ENCODE measurements around the gene TBCK. TPM values are rescaled to one million over a fixed set of nuclear protein-coding genes. Genes with fewer than 3 reads are reported as not detected.

The TBCK gene
- total RNA-seq, 2 donors from 2014 or later, result 32.9 to 46.3 TPM

- no peak for ATAC-seq (ENCODE audit: insufficient number of reproducible peaks, low FRiP score, low read depth)
- DNase-seq (ENCODE audit: low spot score), result no peak
- H3K36me3 ChIP-seq, result no peaks in the 10 kb centered on the region
- no peak for TF ChIP-seq CTCF (IDR thresholded peaks at IDR 0.05)
- no peak overlapping the region for H3K4me3 ChIP-seq
- H3K27me3 ChIP-seq (replicated peaks; ENCODE audit: insufficient read depth), result no peaks in the 10 kb centered on the region
- H3K4me1 ChIP-seq (ENCODE audit: control insufficient read depth in 1 of 2, low read depth in 2 of 2), result no peaks in the 10 kb centered on the region
- no peaks in the 10 kb centered on the region for H3K9me3 ChIP-seq
- H3K27ac ChIP-seq, result no peak overlapping the region
Measured at GRCh38 chr4:106021737-106022410, 294.1 kb downstream of the TBCK start.

DNA sequence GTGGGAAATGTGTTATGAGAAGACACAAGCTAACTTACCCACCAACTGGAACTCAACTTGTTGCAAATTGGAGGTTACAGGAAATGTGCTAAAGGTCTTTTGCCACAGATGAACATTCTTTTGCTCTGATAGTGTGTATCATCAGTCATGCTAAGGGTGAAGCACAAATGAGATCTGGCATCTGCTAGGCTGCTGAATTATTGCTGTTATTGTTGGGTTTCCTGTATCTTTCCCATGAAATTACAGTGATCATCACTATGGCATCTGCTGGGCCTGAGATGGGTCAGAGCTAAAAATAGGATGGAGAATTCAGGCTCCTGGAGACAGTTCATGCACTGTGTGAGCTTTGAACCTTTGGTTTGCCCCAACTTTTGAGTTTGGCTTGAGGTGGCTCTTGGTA is 296.2 kb downstream of the TBCK start:
- Histone ChIP-seq H3K4me1 (ENCODE audit: control insufficient read depth in 1 of 2, low read depth in 2 of 2) (no peaks in the 10 kb centered on the region), H3K9me3 (no peaks in the 10 kb centered on the region), H3K4me3 (no peak overlapping the region), H3K36me3 (no peaks in the 10 kb centered on the region), H3K27me3 (replicated peaks; ENCODE audit: insufficient read depth) (no peaks in the 10 kb centered on the region), H3K27ac (no peak overlapping the region)
- no peak for ATAC-seq (ENCODE audit: insufficient number of reproducible peaks, low FRiP score, low read depth)
- DNase-seq (ENCODE audit: low spot score), result no peak
- no peak for TF ChIP-seq CTCF (IDR thresholded peaks at IDR 0.05)

DNA sequence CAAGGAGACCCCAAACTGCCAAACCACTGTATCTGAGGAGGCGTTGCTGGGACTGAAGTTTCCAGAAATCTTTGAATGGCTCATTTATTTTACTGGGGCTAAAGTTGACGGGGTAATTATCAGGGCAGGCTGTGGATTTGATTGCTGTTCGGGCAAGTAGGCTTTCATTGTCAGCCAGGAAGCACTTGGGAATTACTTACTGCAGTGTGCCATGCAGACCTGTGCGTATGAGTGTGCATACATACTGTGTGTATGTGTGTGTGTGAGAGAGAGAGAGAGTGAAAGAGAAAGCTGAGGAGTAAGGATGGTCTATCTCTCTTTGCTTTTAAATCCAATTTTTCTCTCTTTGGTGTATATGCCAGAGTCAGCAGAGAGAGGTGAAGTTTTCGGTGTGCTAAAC is 298.0 kb downstream of the TBCK start:
- Histone ChIP-seq H3K27me3 (replicated peaks; ENCODE audit: insufficient read depth) (no peaks in the 10 kb centered on the region), H3K4me1 (ENCODE audit: control insufficient read depth in 1 of 2, low read depth in 2 of 2) (no peaks in the 10 kb centered on the region), H3K36me3 (no peaks in the 10 kb centered on the region), H3K27ac (no peak overlapping the region), H3K4me3 (no peak overlapping the region), H3K9me3 (no peaks in the 10 kb centered on the region)
- DNase-seq (ENCODE audit: low spot score) (no peak), ATAC-seq (ENCODE audit: insufficient number of reproducible peaks, low FRiP score, low read depth) (no peak)
- no peak for TF ChIP-seq CTCF (IDR thresholded peaks at IDR 0.05)

- no peak for ATAC-seq (ENCODE audit: insufficient number of reproducible peaks, low FRiP score, low read depth)
- no peak for TF ChIP-seq CTCF (IDR thresholded peaks at IDR 0.05)
Measured at GRCh38 chr4:106011387-106011786, 304.6 kb downstream of the TBCK start.

DNA sequence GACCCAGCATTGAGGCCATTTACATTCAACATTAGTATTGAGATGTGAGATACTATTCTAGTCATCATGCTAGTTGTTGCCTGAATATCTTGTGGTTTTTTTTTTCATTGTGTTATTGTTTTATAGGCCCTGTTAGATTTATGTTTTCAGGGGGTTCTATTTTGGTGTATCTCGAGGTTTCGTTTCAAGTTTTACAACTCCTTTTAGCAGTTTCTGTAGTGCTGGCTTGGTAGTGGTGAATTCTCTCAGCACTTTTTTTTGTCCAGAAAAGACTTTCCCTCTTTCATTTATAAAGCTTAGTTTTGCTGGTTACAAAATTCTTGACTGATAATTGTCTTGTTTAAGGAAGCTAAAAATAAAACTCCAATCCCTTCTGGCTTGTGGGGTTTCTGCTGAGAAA is 305.2 kb downstream of the TBCK start:
- Histone ChIP-seq H3K27me3 (replicated peaks; ENCODE audit: insufficient read depth) (no peaks in the 10 kb centered on the region), H3K27ac (no peak overlapping the region), H3K4me1 (ENCODE audit: control insufficient read depth in 1 of 2, low read depth in 2 of 2) (no peaks in the 10 kb centered on the region), H3K36me3 (no peaks in the 10 kb centered on the region), H3K4me3 (no peak overlapping the region), H3K9me3 (peaks cover 18% of the 10 kb centered on the region)
- no peak for TF ChIP-seq CTCF (IDR thresholded peaks at IDR 0.05)
- ATAC-seq (ENCODE audit: insufficient number of reproducible peaks, low FRiP score, low read depth) (no peak), DNase-seq (ENCODE audit: low spot score) (no peak)

More at GRCh38 chr4:106011387-106011786, 304.6 kb downstream of the TBCK start:
- no peaks in the 10 kb centered on the region for H3K27me3 ChIP-seq (replicated peaks; ENCODE audit: insufficient read depth)
- H3K4me1 ChIP-seq (ENCODE audit: control insufficient read depth in 1 of 2, low read depth in 2 of 2), result no peaks in the 10 kb centered on the region
- no peak overlapping the region for H3K4me3 ChIP-seq
- H3K36me3 ChIP-seq, result no peaks in the 10 kb centered on the region
- DNase-seq (ENCODE audit: low spot score), result no peak
- peaks cover 18% of the 10 kb centered on the region for H3K9me3 ChIP-seq
- no peak overlapping the region for H3K27ac ChIP-seq
